Muscle of back (tissue), 11 donors: Measurements from ENCODE around the gene HAPLN3. TPM values are rescaled to one million over a fixed set of nuclear protein-coding genes. Genes with fewer than 3 reads are reported as not detected.

ENCODE experiments used
- DNase-seq, 3 donors: peaks; one replicate each; pipeline versions ENCODE4 v3.0.0 to v3.0.0-alpha.2; 2013
- polyA plus RNA-seq, 10 donors: library from polyadenylated mRNA; unstranded; fragments of 120-200 nt; gene quantifications; one replicate each; pipeline ENCODE4 v1.2.1, GENCODE V29; 2013; ENCODE audit not compliant: insufficient read length in 10 of 10

Gene HAPLN3
- polyA plus RNA-seq, 10 donors: 5.0 to 15.9 (median 9.3) TPM

- DNase-seq: no peak
Observed at GRCh38 chr15:88864861-88865497, 30.4 kb downstream of the HAPLN3 start.

- no peak for DNase-seq
Observed at GRCh38 chr15:88863412-88863811, 31.9 kb downstream of the HAPLN3 start.

GRCh38 chr15:88860212-88860611, 35.1 kb downstream of the HAPLN3 start:
- DNase-seq: no peak

- no peak for DNase-seq
Observed at GRCh38 chr15:88859550-88859949, 35.8 kb downstream of the HAPLN3 start.

- DNase-seq: no peak
Observed at GRCh38 chr15:88858934-88859333, 36.4 kb downstream of the HAPLN3 start.

GRCh38 chr15:88852476-88852875, 42.9 kb downstream of the HAPLN3 start:
- DNase-seq: no peak

- DNase-seq: no peak
Observed at GRCh38 chr15:88849376-88850072, 45.8 kb downstream of the HAPLN3 start.

- no peak for DNase-seq
Observed at GRCh38 chr15:88848203-88848602, 47.1 kb downstream of the HAPLN3 start.

GRCh38 chr15:88847144-88847543, 48.2 kb downstream of the HAPLN3 start:
- no peak for DNase-seq

GRCh38 chr15:88845616-88846015, 49.7 kb downstream of the HAPLN3 start:
- DNase-seq: no peak

GRCh38 chr15:88844749-88845386, 50.5 kb downstream of the HAPLN3 start:
- DNase-seq: no peak

- DNase-seq: no peak
Observed at GRCh38 chr15:88843334-88843733, 52.0 kb downstream of the HAPLN3 start.

- DNase-seq: no peak
Observed at GRCh38 chr15:88842156-88842555, 53.2 kb downstream of the HAPLN3 start.

- DNase-seq: no peak
Observed at GRCh38 chr15:88841236-88841635, 54.1 kb downstream of the HAPLN3 start.

- DNase-seq: no peak
Observed at GRCh38 chr15:88839961-88840360, 55.4 kb downstream of the HAPLN3 start.

GRCh38 chr15:88839146-88839545, 56.2 kb downstream of the HAPLN3 start:
- DNase-seq: no peak

- DNase-seq: no peak
Observed at GRCh38 chr15:88838667-88839066, 56.7 kb downstream of the HAPLN3 start.

GRCh38 chr15:88835646-88836045, 59.7 kb downstream of the HAPLN3 start:
- peak in 1 of 3 donors; percentile 7 for DNase-seq

GRCh38 chr15:88835119-88835518, 60.2 kb downstream of the HAPLN3 start:
- no peak for DNase-seq

- DNase-seq: peak; percentile 14 to 67 (median 30)
Observed at GRCh38 chr15:88834211-88834812, 61.0 kb downstream of the HAPLN3 start.

- DNase-seq: no peak
Observed at GRCh38 chr15:88833731-88834100, 61.6 kb downstream of the HAPLN3 start.

- DNase-seq: peak in 1 of 3 donors; percentile 25
Observed at GRCh38 chr15:88832820-88833730, 62.3 kb downstream of the HAPLN3 start.
